Heart right ventricle (tissue), 16 donors: ENCODE measurements around the gene IFIT2. TPM values are rescaled to one million over a fixed set of nuclear protein-coding genes. Genes with fewer than 3 reads are reported as not detected.

Source experiments
- ATAC-seq, 8 donors: fragments of 200-7000 bp; cut with Tn5 transposase; one replicate each; pipeline ENCODE4 v1.9.1; 2020; ENCODE audit warnings: mild to moderate bottlenecking in 8 of 8, moderate library complexity in 8 of 8, moderate number of reproducible peaks in 1 of 8
- DNase-seq, 2 donors: peaks; one replicate each; pipeline ENCODE4 v3.0.0-alpha.2; 2020
- H3K27ac ChIP-seq, 10 donors: fragments of 200-600 bp; sonication (generic) in 2 of 10; one replicate each; pipeline versions ENCODE4 v1.5.0 to v1.8.0; 2020 to 2022; ENCODE audit warnings: mild to moderate bottlenecking in 3 of 10
- H3K27me3 ChIP-seq, 7 donors: fragments of 200-600 bp; one replicate each; pipeline ENCODE4 v1.8.0; 2021 to 2022; ENCODE audit warnings: mild to moderate bottlenecking in 2 of 7
- H3K36me3 ChIP-seq, 9 donors: fragments of 200-600 bp; sonication (generic) in 1 of 9; one replicate each; pipeline versions ENCODE4 v1.5.0 to v1.8.0; 2020 to 2022; ENCODE audit warnings: mild to moderate bottlenecking in 2 of 9
- H3K4me1 ChIP-seq, 9 donors: fragments of 200-600 bp; sonication (generic) in 1 of 9; one replicate each; pipeline versions ENCODE4 v1.5.0 to v1.8.0; 2020 to 2022; ENCODE audit warnings: mild to moderate bottlenecking in 4 of 9
- H3K4me3 ChIP-seq, 10 donors: fragments of 200-600 bp; sonication (generic) in 2 of 10; one replicate each; pipeline versions ENCODE4 v1.5.0 to v1.8.0; 2020 to 2022; ENCODE audit warnings: mild to moderate bottlenecking in 7 of 10, moderate library complexity in 2 of 10
- H3K9me3 ChIP-seq, 11 donors: fragments of 200-600 bp in 10 of 11; sonication (generic) in 2 of 11; one replicate each; pipeline versions ENCODE4 v1.5.0 to v1.8.0; 2013 to 2022; ENCODE audit warnings: mild to moderate bottlenecking in 2 of 11, control low read depth in 1 of 11, moderate library complexity in 1 of 11
- WGBS, 2 donors: extraction: QIAGEN DNeasy Blood & Tissue Kit; methylation state at CpG; one replicate each; pipeline ENCODE4 v1.1.7; 2013; ENCODE audit warnings: inconsistent platforms in 1 of 2; 5-methylcytosine and 5-hydroxymethylcytosine counted together
- intact Hi-C, 10 donors: fragments of 100-400 bp; cut with DNase I; formaldehyde crosslinking; loops; one replicate each; pipeline versions ENCODE4 v1.11.1 to v1.14.2; 2022
- polyA plus RNA-seq, 2 donors: library from polyadenylated mRNA; stranded (reverse); fragments of 200-250 nt; gene quantifications; one replicate each; pipeline ENCODE4 v1.2.3, GENCODE V29; 2013
- total RNA-seq, 10 donors: library from RNA; stranded (reverse); fragmentation: NEBNext Ultra II Directional in 3 of 10; extraction: Animal tissue kit (Norgen Biotek cat#: 25700) in 3 of 10; gene quantifications; one replicate each; pipeline versions ENCODE4 v1.2.1 to v1.2.4, GENCODE V29; 2021 to 2023
- TF ChIP-seq, protein P1 (sequence below), 9 donors: fragments of 200-600 bp; sonication (generic) in 2 of 9; IDR thresholded peaks; one replicate each; pipeline versions ENCODE4 v1.5.0 to v1.8.0; 2021 to 2022; ENCODE audit warnings: antibody characterized with exemption in 9 of 9, mild to moderate bottlenecking in 5 of 9, moderate library complexity in 1 of 9
- donor health status: Arrhythmogenic right ventricular cardiomyopathy.
- donor health status: ischemic (EF 13 %, LVEDD 7.1; RV severe dilation, severe dysfunction).
- donor health status: healthy with polysubstance abuse.
- donor health status: DM: no; HTN: yes; CAD: no.
- donor health status: DM: no; HTN: no; CAD: no.
- donor health status: ischemic (EF 25% LVEDD 6.9; RV normal size, moderate dysfunction).
- donor health status: ischemic (EF 25% LVEDD 5.7; RV mildly dilated, moderate dysfunction).
- donor health status: healthy.
- donor health status: DM: yes; HTN: yes; CAD: no.
- donor health status: Ischemic cardiomyopathy.
- donor health status: ischemic (EF 35%, LVEDD 5.7; RV mildly dilated, moderate dysfunction).
- donor health status: nonischemic (EF 11% LVEDD 7.7; RV severe dilation, severe dysfunction).
- donor health status: DM: yes; HTN: yes; CAD: no.
- donor health status: PGD.
- donor health status: ischemic (EF 29% LVEDD 5.4; RV normal size, mild dysfunction).
- donor health status: nonischemic (EF 23%, LVEDD 6.1; RV moderate dilation, normal function).

The IFIT2 gene
- total and polyA plus RNA-seq, 12 donors, result 1.8 to 24.4 (median 6.1) TPM

DNA sequence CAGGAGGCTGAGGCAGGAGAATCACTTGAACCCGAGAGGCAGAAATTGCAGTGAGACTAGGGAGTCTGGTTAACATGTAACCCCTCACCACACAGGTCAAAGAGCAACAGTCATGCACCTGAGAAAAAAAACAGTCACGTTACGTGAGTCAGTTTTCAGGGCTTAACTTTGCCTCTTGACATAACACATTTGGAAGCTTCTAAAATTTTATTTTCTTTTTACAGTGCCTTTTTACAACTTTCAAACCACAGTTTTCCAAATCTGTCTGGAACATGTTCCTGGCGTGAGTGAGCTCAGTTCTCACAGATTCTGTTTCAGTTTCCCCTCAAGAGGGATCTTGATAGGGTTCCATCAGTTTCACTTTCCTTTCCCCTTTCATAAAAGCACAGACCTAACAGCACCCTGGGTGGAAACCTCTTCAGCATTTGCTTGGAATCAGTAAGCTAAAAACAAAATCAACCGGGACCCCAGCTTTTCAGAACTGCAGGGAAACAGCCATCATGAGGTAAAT is 30.3 kb downstream of the IFIT2 start:
- TF ChIP-seq, protein P1, sequence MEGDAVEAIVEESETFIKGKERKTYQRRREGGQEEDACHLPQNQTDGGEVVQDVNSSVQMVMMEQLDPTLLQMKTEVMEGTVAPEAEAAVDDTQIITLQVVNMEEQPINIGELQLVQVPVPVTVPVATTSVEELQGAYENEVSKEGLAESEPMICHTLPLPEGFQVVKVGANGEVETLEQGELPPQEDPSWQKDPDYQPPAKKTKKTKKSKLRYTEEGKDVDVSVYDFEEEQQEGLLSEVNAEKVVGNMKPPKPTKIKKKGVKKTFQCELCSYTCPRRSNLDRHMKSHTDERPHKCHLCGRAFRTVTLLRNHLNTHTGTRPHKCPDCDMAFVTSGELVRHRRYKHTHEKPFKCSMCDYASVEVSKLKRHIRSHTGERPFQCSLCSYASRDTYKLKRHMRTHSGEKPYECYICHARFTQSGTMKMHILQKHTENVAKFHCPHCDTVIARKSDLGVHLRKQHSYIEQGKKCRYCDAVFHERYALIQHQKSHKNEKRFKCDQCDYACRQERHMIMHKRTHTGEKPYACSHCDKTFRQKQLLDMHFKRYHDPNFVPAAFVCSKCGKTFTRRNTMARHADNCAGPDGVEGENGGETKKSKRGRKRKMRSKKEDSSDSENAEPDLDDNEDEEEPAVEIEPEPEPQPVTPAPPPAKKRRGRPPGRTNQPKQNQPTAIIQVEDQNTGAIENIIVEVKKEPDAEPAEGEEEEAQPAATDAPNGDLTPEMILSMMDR (IDR thresholded peaks at IDR 0.05), result no peak
- H3K27ac ChIP-seq, result peak overlapping the region; percentile 51 to 96 (median 81)
- peak overlapping the region in 9 of 10 donors; percentile 30 to 67 (median 54) for H3K4me3 ChIP-seq
- DNase-seq (peak in 1 of 2 donors; percentile 53), ATAC-seq (peak in 7 of 8 donors; percentile 58 to 73 (median 63))
- peaks cover 0 to 7% (median 0%) of the 10 kb centered on the region in 9 donors for H3K36me3 ChIP-seq
- intact Hi-C loops, result no loop called here
- no peaks in the 10 kb centered on the region for H3K27me3 ChIP-seq
- WGBS, 2 donors, result 17 to 19% methylated on average over 5 of the region's 5 CpGs
- H3K4me1 ChIP-seq, result peaks cover under 1 to 96% (median 76%) of the 10 kb centered on the region in 9 donors
- no peaks in the 10 kb centered on the region for H3K9me3 ChIP-seq

DNA sequence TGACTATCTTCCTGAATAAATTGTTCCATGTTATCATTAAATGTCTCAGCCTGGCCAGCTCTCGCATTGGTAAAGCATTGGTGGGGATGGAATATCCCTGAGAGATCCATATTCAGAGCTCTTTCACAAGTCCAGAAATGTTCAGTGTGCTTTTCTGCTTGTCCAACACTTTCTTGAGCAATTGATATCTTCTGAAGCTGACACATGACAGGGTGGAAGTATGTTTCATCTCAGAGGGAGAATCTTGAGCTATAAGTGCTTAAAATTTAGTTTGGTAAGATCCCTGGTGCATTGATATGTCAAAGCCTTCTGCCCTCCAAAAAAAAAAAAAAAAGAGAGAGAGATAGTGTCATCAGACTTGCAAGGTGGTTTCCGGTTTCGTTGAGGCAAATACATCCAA is 33.4 kb downstream of the IFIT2 start:
- Histone ChIP-seq H3K9me3 (no peaks in the 10 kb centered on the region), H3K27ac (peak overlapping the region in 4 of 10 donors; percentile 1 to 96 (median 43)), H3K27me3 (no peaks in the 10 kb centered on the region), H3K4me1 (peaks cover 0 to 77% (median 53%) of the 10 kb centered on the region in 9 donors), H3K4me3 (peak overlapping the region in 3 of 10 donors; percentile 6 to 67 (median 60)), H3K36me3 (peaks cover 0 to 37% (median 27%) of the 10 kb centered on the region in 9 donors)
- ATAC-seq (no peak), DNase-seq (no peak)
- TF ChIP-seq, protein P1 (IDR thresholded peaks at IDR 0.05), result no peak
- WGBS, 2 donors, result 94 to 98% methylated on average over 3 of the region's 3 CpGs
- intact Hi-C loops, result no loop called here

DNA sequence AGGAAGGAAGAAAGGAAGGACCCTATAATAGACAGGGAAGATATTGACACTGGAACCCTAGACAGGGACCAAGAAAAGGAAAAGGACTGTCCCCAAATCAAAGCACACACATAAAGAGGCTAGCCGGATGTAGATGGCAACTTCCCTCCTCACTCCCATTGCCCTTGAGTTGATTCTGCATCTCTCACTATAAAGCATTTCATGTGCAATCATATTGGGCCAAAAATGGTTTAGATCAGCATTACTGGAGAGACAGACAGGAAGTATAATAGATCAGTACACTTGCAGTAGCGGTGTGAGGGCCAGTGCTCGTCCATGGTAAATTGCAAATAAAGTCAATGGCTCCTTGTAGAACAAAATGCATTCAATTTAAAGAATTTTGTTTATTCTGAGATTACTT is 34.4 kb downstream of the IFIT2 start:
- DNase-seq, result no peak
- 79 to 81% methylated on average over 3 of the region's 3 CpGs for WGBS, 2 donors
- Histone ChIP-seq H3K36me3 (peaks cover 0 to 47% (median 30%) of the 10 kb centered on the region in 9 donors), H3K9me3 (no peaks in the 10 kb centered on the region), H3K27me3 (no peaks in the 10 kb centered on the region), H3K4me1 (peaks cover 0 to 71% (median 45%) of the 10 kb centered on the region in 9 donors), H3K4me3 (no peak overlapping the region), H3K27ac (peak overlapping the region in 1 of 10 donors; percentile 1)
- intact Hi-C loops, result no loop called here
- TF ChIP-seq, protein P1 (IDR thresholded peaks at IDR 0.05), result no peak
- ATAC-seq, result no peak

DNA sequence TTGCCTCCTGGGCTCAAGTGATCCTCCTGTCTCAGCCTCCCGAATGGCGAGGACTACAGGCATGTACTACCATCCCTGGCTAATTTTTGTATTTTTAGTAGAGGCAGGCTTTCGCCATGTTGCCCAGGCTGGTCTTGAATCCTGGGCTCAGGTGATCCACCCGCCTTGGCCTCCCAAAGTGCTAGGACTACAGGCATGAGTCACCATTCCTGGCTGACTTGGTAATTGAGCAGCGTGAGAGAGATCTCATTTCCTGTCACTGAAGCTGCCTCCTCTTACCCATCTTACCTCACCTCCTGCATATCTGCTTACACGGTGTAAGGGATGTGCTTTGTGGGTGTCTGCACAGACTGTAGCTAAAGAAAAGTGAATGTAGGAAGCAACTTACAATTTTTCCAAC is 35.6 kb downstream of the IFIT2 start:
- H3K4me1 ChIP-seq, result peaks cover 0 to 73% (median 42%) of the 10 kb centered on the region in 9 donors
- peak overlapping the region in 2 of 10 donors; percentile 12 to 15 for H3K27ac ChIP-seq
- no peaks in the 10 kb centered on the region for H3K27me3 ChIP-seq
- no peak overlapping the region for H3K4me3 ChIP-seq
- TF ChIP-seq, protein P1 (IDR thresholded peaks at IDR 0.05), result no peak
- peaks cover 0 to 54% (median 30%) of the 10 kb centered on the region in 9 donors for H3K36me3 ChIP-seq
- WGBS, 2 donors, result 83% methylated on average over 6 of the region's 6 CpGs
- ATAC-seq (peak in 2 of 8 donors; percentile 16 to 32), DNase-seq (no peak)
- H3K9me3 ChIP-seq, result no peaks in the 10 kb centered on the region
- intact Hi-C loops, result no loop called here
